ENCODE results near the gene TMEM151A. TPM values are rescaled to one million over a fixed set of nuclear protein-coding genes. Genes with fewer than 3 reads are reported as not detected.
A peak's percentile ranks its signal among the peaks of the same experiment; 100 is the strongest.

Gene TMEM151A
- total and polyA plus RNA-seq, 9 donors: 0.15 to 10.8 (median 0.24) TPM; not detected in 4

GRCh38 chr11:66281001-66281400, 10.7 kb upstream of the TMEM151A start:
- H3K36me3 ChIP-seq: no peaks in the 10 kb centered on the region
- TF ChIP-seq POLR2A (IDR thresholded peaks at IDR 0.05): no peak
- TF ChIP-seq EP300 (IDR thresholded peaks at IDR 0.05): no peak
- TF ChIP-seq CTCF (IDR thresholded peaks at IDR 0.05): no peak
- no peaks in the 10 kb centered on the region for H3K27me3 ChIP-seq
- peaks cover 5% of the 10 kb centered on the region for H3K4me1 ChIP-seq (ENCODE audit: insufficient read depth)
- peak in 1 of 5 donors; percentile 19 for DNase-seq
- intact Hi-C loops (cut with DNase I): loop anchor here in 2 of 4 donors (5.0 to 10.0 kb wide), 3 partner anchors 54 to 64 kb away; partner anchors contain the start of gene RIN1 (in 1 of the 2)
- no peak overlapping the region for H3K27ac ChIP-seq
- H3K4me3 ChIP-seq: no peak overlapping the region
- no peaks in the 10 kb centered on the region for H3K9me3 ChIP-seq
- 79 to 86% (median 79%) methylated on average over 6 of the region's 6 CpGs for WGBS, 3 donors

GRCh38 chr11:66281776-66282467, 9.8 kb upstream of the TMEM151A start:
- no peak overlapping the region for H3K4me3 ChIP-seq
- WGBS, 3 donors: 18 to 27% (median 25%) methylated on average over 17 to 20 of the region's 20 CpGs
- peak in 1 of 5 donors; percentile 35 for DNase-seq
- intact Hi-C loops (cut with DNase I): loop anchor here in 3 of 4 donors (1.0 to 10.0 kb wide), 4 partner anchors 53 to 65 kb away; partner anchors contain the start of gene RIN1 (in 1 of the 3)
- peaks cover 5% of the 10 kb centered on the region for H3K4me1 ChIP-seq (ENCODE audit: insufficient read depth)
- no peaks in the 10 kb centered on the region for H3K27me3 ChIP-seq
- H3K27ac ChIP-seq: no peak overlapping the region
- H3K9me3 ChIP-seq: no peaks in the 10 kb centered on the region
- TF ChIP-seq EP300 (IDR thresholded peaks at IDR 0.05) (no peak), POLR2A (IDR thresholded peaks at IDR 0.05) (no peak), CTCF (IDR thresholded peaks at IDR 0.05) (no peak)
- H3K36me3 ChIP-seq: no peaks in the 10 kb centered on the region

GRCh38 chr11:66282468-66283455, 8.9 kb upstream of the TMEM151A start:
- Histone ChIP-seq H3K9me3 (no peaks in the 10 kb centered on the region), H3K4me1 (ENCODE audit: insufficient read depth) (peaks cover 6% of the 10 kb centered on the region), H3K4me3 (no peak overlapping the region), H3K27me3 (no peaks in the 10 kb centered on the region), H3K36me3 (no peaks in the 10 kb centered on the region), H3K27ac (no peak overlapping the region)
- 13 to 15% (median 13%) methylated on average over 31 to 35 of the region's 35 CpGs for WGBS, 3 donors
- peak; percentile 97 to 100 (median 98) for DNase-seq
- TF ChIP-seq CTCF (IDR thresholded peaks at IDR 0.05) (peak; percentile 97 to 99 (median 99)), EP300 (IDR thresholded peaks at IDR 0.05) (no peak), POLR2A (IDR thresholded peaks at IDR 0.05) (no peak)
- intact Hi-C loops (cut with DNase I): loop anchor here in 3 of 4 donors (1.0 to 10.0 kb wide), 4 partner anchors 52 to 65 kb away; partner anchors contain the start of gene RIN1 (in 1 of the 3)

- H3K27ac ChIP-seq: no peak overlapping the region
- no peak for TF ChIP-seq EP300 (IDR thresholded peaks at IDR 0.05)
- TF ChIP-seq POLR2A (IDR thresholded peaks at IDR 0.05): no peak
- no peak for TF ChIP-seq CTCF (IDR thresholded peaks at IDR 0.05)
- DNase-seq: peak in 2 of 5 donors; percentile 42 to 44
- peaks cover 10% of the 10 kb centered on the region for H3K4me1 ChIP-seq (ENCODE audit: insufficient read depth)
- no peaks in the 10 kb centered on the region for H3K36me3 ChIP-seq
- no peaks in the 10 kb centered on the region for H3K27me3 ChIP-seq
- no peaks in the 10 kb centered on the region for H3K9me3 ChIP-seq
- intact Hi-C loops (cut with DNase I): loop anchor here in 2 of 4 donors (5.0 to 10.0 kb wide), 3 partner anchors 51 to 66 kb away; partner anchors contain the start of gene RIN1 (in 1 of the 2)
- WGBS, 3 donors: 77 to 78% (median 78%) methylated on average over 14 of the region's 14 CpGs
- H3K4me3 ChIP-seq: no peak overlapping the region
These were observed 8.1 kb upstream of the TMEM151A start for GRCh38 chr11:66283461-66284105.

Data from ovary (tissue), 9 donors.